Endothelial cell of umbilical vein (primary cell): ENCODE data around the gene PEX16. TPM values are rescaled to one million over a fixed set of nuclear protein-coding genes. Genes with fewer than 3 reads are reported as not detected.

Experiments used
- BruUV-seq: library from RNA; stranded (reverse); fragments of 400-500 nt; replicated peaks from 2 replicates; lab custom pipeline; 2021; lab: Mats Ljungman, UMichigan
- CTCF ChIA-PET: fragments of 300-600, 350-600 bp; sonication (Branson Sonifier 250); formaldehyde crosslinking; loops from one replicate; lab custom pipeline; 2021; ENCODE audit warnings: antibody characterized with exemption, inconsistent platforms; lab: Charles Lee
- POLR2A ChIA-PET: fragments of 300-600, 350-600 bp; sonication (Branson Sonifier 250); formaldehyde crosslinking; loops from one replicate; lab custom pipeline; 2021; ENCODE audit warnings: antibody characterized with exemption, inconsistent platforms; lab: Charles Lee
- DNase-seq: peaks from one replicate; pipeline ENCODE4 v3.0.0-alpha.2; 2011; ENCODE audit warnings: low read depth, low spot score
- FAIRE-seq: peaks from 2 replicates; lab custom pipeline; 2011; peaks lifted over from hg19 to GRCh38; lab: Jason Lieb, UNC
- H2AFZ ChIP-seq: 2 replicates; pipeline ENCODE4 v1.6.0; 2012; ENCODE audit warnings: low read depth, low read length, control low read depth, inconsistent platforms
- H3K27ac ChIP-seq: 2 replicates; pipeline ENCODE4 v1.5.1; 2011; ENCODE audit warnings: low read depth, mild to moderate bottlenecking, control low read depth, low read length, moderate library complexity; ENCODE audit not compliant: insufficient read depth
- H3K27me3 ChIP-seq, 2 experiments: 2 replicates each; pipeline versions ENCODE4 v1.6.0 to v1.6.1; 2011; ENCODE audit warnings: low read length in 2 of 2, mixed read lengths in 1 of 2; ENCODE audit not compliant: control insufficient read depth in 2 of 2, insufficient read depth in 2 of 2
- H3K36me3 ChIP-seq, 2 experiments: 2 replicates in 1 of 2; 3 replicates in 1 of 2; pipeline ENCODE4 v1.5.1; 2011; ENCODE audit warnings: low read length in 2 of 2, mild to moderate bottlenecking in 1 of 2, moderate library complexity in 1 of 2; ENCODE audit not compliant: control insufficient read depth in 2 of 2, insufficient read depth in 2 of 2; ENCODE audit errors: extremely low read depth in 1 of 2
- H3K4me1 ChIP-seq: 3 replicates; pipeline ENCODE4 v1.5.1; 2011; ENCODE audit warnings: mild to moderate bottlenecking, low read length; ENCODE audit not compliant: control insufficient read depth, insufficient read depth; ENCODE audit errors: extremely low read depth
- H3K4me2 ChIP-seq: 2 replicates; pipeline ENCODE4 v1.6.1; 2011; ENCODE audit warnings: low read length, control low read depth, mixed read lengths; ENCODE audit not compliant: insufficient read depth
- H3K4me3 ChIP-seq, 3 experiments: fragments of 200-600 bp in 1 of 3; sonication (generic), shearing (Covaris generic) in 1 of 3; replicated peaks in 1 of 3; 2 replicates each; pipeline ENCODE4 v1.5.1; 2011 to 2016; ENCODE audit warnings: control low read depth in 3 of 3, low read length in 3 of 3, mild to moderate bottlenecking in 2 of 3, inconsistent platforms in 1 of 3, low read depth in 1 of 3, moderate library complexity in 1 of 3; ENCODE audit not compliant: insufficient read depth in 1 of 3
- H3K79me2 ChIP-seq: 2 replicates; pipeline ENCODE4 v1.6.0; 2012; ENCODE audit warnings: low read length, inconsistent platforms; ENCODE audit not compliant: control insufficient read depth, insufficient read depth
- H3K9ac ChIP-seq: replicated peaks from 2 replicates; pipeline ENCODE3; 2011; ENCODE audit warnings: low read length, control low read depth; ENCODE audit not compliant: insufficient read depth; ENCODE audit errors: extremely low read depth
- H3K9me1 ChIP-seq: replicated peaks from 3 replicates; pipeline ENCODE4 v1.6.0; 2011; ENCODE audit warnings: mild to moderate bottlenecking, low read length; ENCODE audit not compliant: control insufficient read depth, insufficient read depth; ENCODE audit errors: extremely low read depth
- H3K9me3 ChIP-seq: replicated peaks from 2 replicates; pipeline ENCODE4 v1.5.1; 2012; ENCODE audit warnings: low read length, inconsistent platforms; ENCODE audit not compliant: control insufficient read depth, insufficient read depth
- H4K20me1 ChIP-seq: replicated peaks from 2 replicates; pipeline ENCODE3; 2011; ENCODE audit warnings: mild to moderate bottlenecking, low read length; ENCODE audit not compliant: control insufficient read depth, insufficient read depth; ENCODE audit errors: extremely low read depth
- CTCF ChIP-seq, 2 donors: IDR thresholded peaks; 1 replicate in 1 of 2; 2 replicates in 1 of 2; pipeline ENCODE4 v1.5.1; 2011; ENCODE audit warnings: low read length in 2 of 2, mild to moderate bottlenecking in 2 of 2, moderate library complexity in 2 of 2, control low read depth in 1 of 2, inconsistent platforms in 1 of 2, low read depth in 1 of 2; ENCODE audit not compliant: insufficient read depth in 1 of 2; ENCODE audit errors: extremely low read depth in 1 of 2
- EZH2 ChIP-seq: IDR thresholded peaks from 2 replicates; pipeline ENCODE4 v1.6.1; 2012; ENCODE audit warnings: borderline replicate concordance, low read depth, mild to moderate bottlenecking, moderate library complexity, low read length, inconsistent platforms; ENCODE audit not compliant: severe bottlenecking
- FOS ChIP-seq: IDR thresholded peaks from 2 replicates; pipeline ENCODE4 v1.6.1; 2011; ENCODE audit warnings: mild to moderate bottlenecking, low read length, moderate library complexity, borderline replicate concordance; ENCODE audit not compliant: insufficient read depth
- GATA2 ChIP-seq: IDR thresholded peaks from 2 replicates; pipeline ENCODE4 v1.7.0; 2011; ENCODE audit warnings: low read depth, mild to moderate bottlenecking, moderate library complexity, mixed read lengths, low read length; ENCODE audit not compliant: insufficient read length, insufficient read depth
- JUN ChIP-seq: IDR thresholded peaks from 2 replicates; pipeline ENCODE4 v1.6.1; 2011; ENCODE audit warnings: borderline replicate concordance, low read depth; ENCODE audit not compliant: insufficient read length, insufficient read depth
- MAX ChIP-seq: IDR thresholded peaks from 2 replicates; pipeline ENCODE4 v1.6.1; 2011; ENCODE audit not compliant: insufficient read depth, insufficient read length
- MYC ChIP-seq: IDR thresholded peaks from one replicate; pipeline ENCODE4 v1.6.1; 2011; ENCODE audit warnings: mild to moderate bottlenecking, low read depth, low read length
- POLR2A ChIP-seq: IDR thresholded peaks from 2 replicates; pipeline ENCODE4 v1.6.1; 2012; ENCODE audit warnings: low read depth, mild to moderate bottlenecking, control low read depth, low read length
- POLR2AphosphoS5 ChIP-seq: IDR thresholded peaks from 2 replicates; pipeline ENCODE4 v1.6.1; 2012; ENCODE audit warnings: low read depth, mild to moderate bottlenecking, control low read depth, low read length, moderate library complexity; ENCODE audit not compliant: insufficient read depth
- dilution Hi-C: fragments of 300-500 bp; cut with MboI; formaldehyde crosslinking; loops from one replicate; pipeline ENCODE4 v1.15.0; 2019; ENCODE audit warnings: low sequenced_read_pairs; ENCODE audit not compliant: extremely low pct_ligation_motif_present
- intact Hi-C: fragments of 100-400 bp; cut with micrococcal nuclease; formaldehyde crosslinking; loops from one replicate; pipeline ENCODE4 v1.10.0; 2022
- polyA plus RNA-seq, 4 experiments: library from polyadenylated mRNA; depleted of rRNA in 3 of 4; stranded (reverse) in 3 of 4; unstranded in 1 of 4; fragments of >200 nt; gene quantifications; 2 replicates each; pipeline versions ENCODE4 v1.2.1 to v1.2.3, GENCODE V29; 2011 to 2012; ENCODE audit warnings: missing spikeins in 1 of 4
- total RNA-seq: library from RNA; stranded (reverse); gene quantifications from 2 replicates; pipeline ENCODE4 v1.2.3, GENCODE V29; 2021

The PEX16 gene
- total and polyA plus RNA-seq, 2 donors (not counting 3 experiments of a cell fraction or from before 2014, with no cell fraction given): 27.4 to 32.2 TPM

GRCh38 chr11:45905095-45905494, 12.6 kb downstream of the PEX16 start:
- intact Hi-C loops: no loop called here
- Histone ChIP-seq H4K20me1 (no peaks in the 10 kb centered on the region), H3K9me1 (no peaks in the 10 kb centered on the region), H3K4me1 (peaks cover 5% of the 10 kb centered on the region), H3K9me3 (no peaks in the 10 kb centered on the region), H3K79me2 (no peaks in the 10 kb centered on the region), H3K27ac (no peak overlapping the region), H2AFZ (no peak overlapping the region), H3K4me2 (no peak overlapping the region), H3K27me3 (peaks cover 2 to 4% of the 10 kb centered on the region in 2 experiments), H3K9ac (no peak overlapping the region), H3K36me3 (peaks cover 0 to 9% of the 10 kb centered on the region in 2 experiments), H3K4me3 (no peak overlapping the region)
- FAIRE-seq (no peak), DNase-seq (no peak)
- CTCF ChIA-PET: interaction anchor here (1.9 kb wide), 1 partner anchor 32 kb away, joined by 4 read pairs; no protein-coding TSS in a partner anchor
- POLR2A ChIA-PET: no interaction called here
- dilution Hi-C loops: no loop called here
- TF ChIP-seq CTCF (IDR thresholded peaks at IDR 0.05; ENCODE audit: extremely low read depth in 1 of 2, insufficient read depth in 1 of 2, low read depth in 1 of 2, low read length in 2 of 2) (no peak), JUN (no peak), MYC (no peak), MAX (no peak), EZH2 (no peak), POLR2AphosphoS5 (no peak), POLR2A (no peak), FOS (no peak), GATA2 (no peak)
- BruUV-seq: no TSS peak
